PC-9 (cell line): ENCODE measurements around the gene ZNF146.
"Not testable (repeated sequence)": the region's sequence is repeated elsewhere in the genome, so short reads cannot be mapped to it uniquely, and the experiment has no call there.

Experiments used
- EZH2 ChIP-seq: fragments of 200-600 bp; sonication (generic); IDR thresholded peaks from 2 replicates; pipeline ENCODE4 v1.8.0; 2017; ENCODE audit warnings: antibody characterized with exemption, low read depth
- TF ChIP-seq, protein P1 (sequence below): fragments of 200-600 bp; sonication (generic); conservative IDR thresholded peaks from 2 replicates; pipeline ENCODE4 v1.6.1; 2017; ENCODE audit warnings: mixed run types, antibody characterized with exemption, mild to moderate bottlenecking, moderate library complexity

- TF ChIP-seq, protein P1, sequence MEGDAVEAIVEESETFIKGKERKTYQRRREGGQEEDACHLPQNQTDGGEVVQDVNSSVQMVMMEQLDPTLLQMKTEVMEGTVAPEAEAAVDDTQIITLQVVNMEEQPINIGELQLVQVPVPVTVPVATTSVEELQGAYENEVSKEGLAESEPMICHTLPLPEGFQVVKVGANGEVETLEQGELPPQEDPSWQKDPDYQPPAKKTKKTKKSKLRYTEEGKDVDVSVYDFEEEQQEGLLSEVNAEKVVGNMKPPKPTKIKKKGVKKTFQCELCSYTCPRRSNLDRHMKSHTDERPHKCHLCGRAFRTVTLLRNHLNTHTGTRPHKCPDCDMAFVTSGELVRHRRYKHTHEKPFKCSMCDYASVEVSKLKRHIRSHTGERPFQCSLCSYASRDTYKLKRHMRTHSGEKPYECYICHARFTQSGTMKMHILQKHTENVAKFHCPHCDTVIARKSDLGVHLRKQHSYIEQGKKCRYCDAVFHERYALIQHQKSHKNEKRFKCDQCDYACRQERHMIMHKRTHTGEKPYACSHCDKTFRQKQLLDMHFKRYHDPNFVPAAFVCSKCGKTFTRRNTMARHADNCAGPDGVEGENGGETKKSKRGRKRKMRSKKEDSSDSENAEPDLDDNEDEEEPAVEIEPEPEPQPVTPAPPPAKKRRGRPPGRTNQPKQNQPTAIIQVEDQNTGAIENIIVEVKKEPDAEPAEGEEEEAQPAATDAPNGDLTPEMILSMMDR = not testable (repeated sequence)
- not testable (repeated sequence) for TF ChIP-seq EZH2
Observed at GRCh38 chr19:36269295-36269694, 54.4 kb downstream of the ZNF146 start.
